ENCODE data around the gene C4BPB. TPM values are rescaled to one million over a fixed set of nuclear protein-coding genes. Genes with fewer than 3 reads are reported as not detected.

Gene C4BPB
- total and polyA plus RNA-seq, 2 donors (not counting 3 experiments of a cell fraction or from before 2014, with no cell fraction given): not detected

GRCh38 chr1:207081088-207081487 lies 7.6 kb upstream of the C4BPB start:
- Histone ChIP-seq H3K4me2 (ENCODE audit: insufficient read depth, low read length) (no peak overlapping the region), H3K4me3 (replicated peaks in 1 of 3; ENCODE audit: insufficient read depth in 1 of 3, low read depth in 1 of 3, low read length in 3 of 3) (no peak overlapping the region), H3K4me1 (ENCODE audit: control insufficient read depth, extremely low read depth, insufficient read depth, low read length) (no peaks in the 10 kb centered on the region), H3K36me3 (ENCODE audit: control insufficient read depth in 2 of 2, extremely low read depth in 1 of 2, insufficient read depth in 2 of 2, low read length in 2 of 2) (no peaks in the 10 kb centered on the region), H3K9me3 (replicated peaks; ENCODE audit: control insufficient read depth, insufficient read depth, low read length) (no peaks in the 10 kb centered on the region), H3K79me2 (ENCODE audit: control insufficient read depth, insufficient read depth, low read length) (no peaks in the 10 kb centered on the region), H3K9me1 (replicated peaks; ENCODE audit: control insufficient read depth, extremely low read depth, insufficient read depth, low read length) (no peaks in the 10 kb centered on the region), H3K27ac (ENCODE audit: insufficient read depth, low read depth, low read length) (no peak overlapping the region), H3K27me3 (ENCODE audit: control insufficient read depth in 2 of 2, insufficient read depth in 2 of 2, low read length in 2 of 2) (peaks cover 2 to 3% of the 10 kb centered on the region in 2 experiments), H3K9ac (replicated peaks; ENCODE audit: extremely low read depth, insufficient read depth, low read length) (no peak overlapping the region), H4K20me1 (replicated peaks; ENCODE audit: control insufficient read depth, extremely low read depth, insufficient read depth, low read length) (no peaks in the 10 kb centered on the region), H2AFZ (ENCODE audit: low read depth, low read length) (no peak overlapping the region)
- TF ChIP-seq POLR2A (IDR thresholded peaks at IDR 0.05; ENCODE audit: low read depth, low read length) (no peak), EZH2 (IDR thresholded peaks at IDR 0.05; ENCODE audit: borderline replicate concordance, low read depth, low read length, severe bottlenecking) (no peak), GATA2 (IDR thresholded peaks at IDR 0.05; ENCODE audit: insufficient read depth, insufficient read length, low read depth, low read length) (no peak), CTCF (IDR thresholded peaks at IDR 0.05; ENCODE audit: extremely low read depth in 1 of 2, insufficient read depth in 1 of 2, low read depth in 1 of 2, low read length in 2 of 2) (no peak), POLR2AphosphoS5 (IDR thresholded peaks at IDR 0.05; ENCODE audit: insufficient read depth, low read depth, low read length) (no peak), MYC (IDR thresholded peaks at IDR 0.05; ENCODE audit: low read depth, low read length) (no peak), JUN (IDR thresholded peaks at IDR 0.05; ENCODE audit: borderline replicate concordance, insufficient read depth, insufficient read length, low read depth) (no peak), MAX (IDR thresholded peaks at IDR 0.05; ENCODE audit: insufficient read depth, insufficient read length) (no peak), FOS (IDR thresholded peaks at IDR 0.05; ENCODE audit: borderline replicate concordance, insufficient read depth, low read length) (no peak)
- dilution Hi-C loops (cut with MboI; ENCODE audit: extremely low pct_ligation_motif_present, low sequenced_read_pairs): no loop called here
- ChIA-PET CTCF (interaction anchor here (0.6 to 5.0 kb wide), 8 partner anchors 13 to 419 kb away, joined by 3 to 181 read pairs (median 6); no protein-coding TSS in a partner anchor), POLR2A (no interaction called here)
- DNase-seq (ENCODE audit: low read depth, low spot score): no peak
- BruUV-seq (replicated peaks): no TSS peak
- FAIRE-seq: no peak
- intact Hi-C loops (cut with micrococcal nuclease): no loop called here
